KMS-11 (cell line): ENCODE results near the gene KCTD13.

Source experiments
- H2AFZ ChIP-seq: fragments of 200-600 bp; sonication (generic); 2 replicates; pipeline ENCODE4 v1.6.1; 2016; ENCODE audit warnings: antibody characterized with exemption, mixed run types, low read depth
- H3K27ac ChIP-seq: fragments of 200-600 bp; sonication (generic); 2 replicates; pipeline ENCODE4 v1.6.1; 2016; ENCODE audit warnings: mild to moderate bottlenecking, mixed run types
- H3K27me3 ChIP-seq: fragments of 200-600 bp; sonication (generic); 2 replicates; pipeline ENCODE4 v1.6.1; 2017; ENCODE audit warnings: mild to moderate bottlenecking, low read depth, mixed run types, moderate library complexity; ENCODE audit not compliant: insufficient read depth
- H3K36me3 ChIP-seq: fragments of 200-600 bp; sonication (generic); 2 replicates; pipeline ENCODE4 v1.6.1; 2017; ENCODE audit warnings: mild to moderate bottlenecking, mixed run types; ENCODE audit not compliant: insufficient read depth
- H3K4me1 ChIP-seq: fragments of 200-600 bp; sonication (generic); 2 replicates; pipeline ENCODE4 v1.6.1; 2016; ENCODE audit warnings: mild to moderate bottlenecking, low read depth, mixed run types; ENCODE audit not compliant: poor library complexity, severe bottlenecking
- H3K4me2 ChIP-seq: fragments of 200-600 bp; sonication (generic); 2 replicates; pipeline ENCODE4 v1.7.0; 2016; ENCODE audit warnings: mild to moderate bottlenecking, mixed run types
- H3K4me3 ChIP-seq: fragments of 200-600 bp; sonication (generic); IDR thresholded peaks from 2 replicates; pipeline ENCODE4 v1.6.1; 2017; ENCODE audit warnings: low read depth, low read length, mixed read lengths; ENCODE audit not compliant: insufficient read depth
- H3K79me2 ChIP-seq: fragments of 200-600 bp; sonication (generic); 2 replicates; pipeline ENCODE4 v1.6.1; 2016; ENCODE audit warnings: low read depth, mixed run types; ENCODE audit not compliant: insufficient read depth
- H3K9ac ChIP-seq: fragments of 200-600 bp; sonication (generic); 2 replicates; pipeline ENCODE4 v1.6.1; 2016; ENCODE audit warnings: mild to moderate bottlenecking, mixed run types
- H4K20me1 ChIP-seq: fragments of 200-600 bp; sonication (generic); 2 replicates; pipeline ENCODE4 v1.6.1; 2016; ENCODE audit warnings: mild to moderate bottlenecking, mixed run types; ENCODE audit not compliant: insufficient read depth
- CTCF ChIP-seq: fragments of 200-600 bp; sonication (generic); conservative IDR thresholded peaks from 2 replicates; pipeline ENCODE4 v1.6.1; 2017; ENCODE audit warnings: low read depth, mild to moderate bottlenecking, antibody characterized with exemption, low read length, moderate library complexity, mixed read lengths

Gene KCTD13

GRCh38 chr16:29876594-29877249, 49.3 kb downstream of the KCTD13 start:
- H3K4me3 ChIP-seq, result no peak overlapping the region
- no peak overlapping the region for H3K9ac ChIP-seq
- peak overlapping the region; percentile 41; the same call in 1 of the 2 replicates for H3K4me2 ChIP-seq
- no peaks in the 10 kb centered on the region for H3K36me3 ChIP-seq
- H3K27ac ChIP-seq, result no peak overlapping the region
- no peaks in the 10 kb centered on the region for H3K4me1 ChIP-seq
- no peaks in the 10 kb centered on the region for H4K20me1 ChIP-seq
- peaks cover 15% of the 10 kb centered on the region; the same call in 1 of the 2 replicates for H3K27me3 ChIP-seq
- no peaks in the 10 kb centered on the region for H3K79me2 ChIP-seq
- H2AFZ ChIP-seq, result peak overlapping the region; percentile 62
- TF ChIP-seq CTCF, result no peak

GRCh38 chr16:29876217-29876593, 49.8 kb downstream of the KCTD13 start:
- Histone ChIP-seq H3K27me3 (peaks cover 15% of the 10 kb centered on the region; the same call in 1 of the 2 replicates), H3K4me3 (no peak overlapping the region), H3K4me2 (no peak overlapping the region), H2AFZ (peak overlapping the region; percentile 62; the same call in 1 of the 2 replicates), H4K20me1 (no peaks in the 10 kb centered on the region), H3K4me1 (no peaks in the 10 kb centered on the region), H3K79me2 (no peaks in the 10 kb centered on the region), H3K27ac (no peak overlapping the region), H3K9ac (no peak overlapping the region), H3K36me3 (no peaks in the 10 kb centered on the region)
- TF ChIP-seq CTCF, result no peak

DNA sequence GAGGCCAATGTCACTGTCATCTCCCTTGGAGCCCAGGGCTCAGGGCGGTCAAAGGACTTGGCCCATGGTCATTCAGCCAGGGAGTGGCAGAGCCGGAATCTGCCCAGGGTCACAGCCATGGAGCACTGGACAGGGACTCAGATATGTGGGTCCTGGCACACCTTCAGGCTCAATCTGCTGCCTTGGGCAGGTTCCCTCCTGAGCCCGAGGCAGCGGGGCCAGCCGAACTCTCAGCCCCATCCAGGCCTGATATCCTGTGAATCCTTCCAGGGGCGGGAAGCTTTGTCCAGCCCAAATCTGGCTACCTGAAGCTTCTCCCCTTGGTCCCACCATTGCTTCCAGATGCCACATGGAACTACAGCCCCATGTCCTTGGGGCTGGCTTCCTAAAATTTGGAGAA, 50.8 kb downstream of the KCTD13 start:
- no peak overlapping the region for H3K27ac ChIP-seq
- no peak overlapping the region for H3K9ac ChIP-seq
- no peaks in the 10 kb centered on the region for H3K79me2 ChIP-seq
- TF ChIP-seq CTCF, result no peak
- H3K4me3 ChIP-seq, result no peak overlapping the region
- H3K4me1 ChIP-seq, result no peaks in the 10 kb centered on the region
- H3K4me2 ChIP-seq, result no peak overlapping the region
- H4K20me1 ChIP-seq, result no peaks in the 10 kb centered on the region
- no peaks in the 10 kb centered on the region for H3K36me3 ChIP-seq
- no peak overlapping the region for H2AFZ ChIP-seq
- H3K27me3 ChIP-seq, result peaks cover 9% of the 10 kb centered on the region; the same call in 1 of the 2 replicates

GRCh38 chr16:29873319-29873718, 52.7 kb downstream of the KCTD13 start:
- Histone ChIP-seq H3K27ac (no peak overlapping the region), H3K4me2 (no peak overlapping the region), H3K9ac (no peak overlapping the region)

More at GRCh38 chr16:29873319-29873718, 52.7 kb downstream of the KCTD13 start:
- TF ChIP-seq CTCF, result no peak
- Histone ChIP-seq H3K27me3 (peaks cover 9% of the 10 kb centered on the region; the same call in 1 of the 2 replicates), H3K79me2 (no peaks in the 10 kb centered on the region), H3K4me3 (no peak overlapping the region), H4K20me1 (no peaks in the 10 kb centered on the region), H2AFZ (no peak overlapping the region), H3K36me3 (no peaks in the 10 kb centered on the region), H3K4me1 (no peaks in the 10 kb centered on the region)
